Measurements from ENCODE around the gene GALNT12. TPM values are rescaled to one million over a fixed set of nuclear protein-coding genes. Genes with fewer than 3 reads are reported as not detected.

The GALNT12 gene
- polyA plus RNA-seq, 12 donors = 1.8 to 13.4 (median 4.0) TPM; not detected in 1

GRCh38 chr9:98798254-98798653 lies 9.2 kb upstream of the GALNT12 start:
- no peak for DNase-seq

- no peak for DNase-seq
Measured at GRCh38 chr9:98801561-98801960, 5.9 kb upstream of the GALNT12 start.

- no peak for DNase-seq
Measured at GRCh38 chr9:98801969-98802371, 5.5 kb upstream of the GALNT12 start.

- DNase-seq = no peak
Measured at GRCh38 chr9:98804083-98804482, 3.4 kb upstream of the GALNT12 start.

GRCh38 chr9:98805506-98806272 lies 1.8 kb upstream of the GALNT12 start:
- DNase-seq = no peak

GRCh38 chr9:98806394-98807035 lies 955 bp upstream of the GALNT12 start:
- DNase-seq = no peak

- DNase-seq = no peak
Measured at GRCh38 chr9:98807814-98808195, 335 bp downstream of the GALNT12 start.

- no peak for DNase-seq
Measured at GRCh38 chr9:98808411-98808815, 943 bp downstream of the GALNT12 start.

GRCh38 chr9:98808875-98809274 lies 1.4 kb downstream of the GALNT12 start:
- DNase-seq = no peak

- no peak for DNase-seq
Measured at GRCh38 chr9:98809311-98810101, 2.0 kb downstream of the GALNT12 start.

GRCh38 chr9:98810102-98810842 lies 2.8 kb downstream of the GALNT12 start:
- DNase-seq = no peak

GRCh38 chr9:98811051-98811650 lies 3.7 kb downstream of the GALNT12 start:
- no peak for DNase-seq

- DNase-seq = no peak
Measured at GRCh38 chr9:98815391-98815951, 8.0 kb downstream of the GALNT12 start.

- no peak for DNase-seq
Measured at GRCh38 chr9:98818764-98819163, 11.3 kb downstream of the GALNT12 start.

GRCh38 chr9:98819231-98819630 lies 11.8 kb downstream of the GALNT12 start:
- no peak for DNase-seq

- no peak for DNase-seq
Measured at GRCh38 chr9:98821831-98822230, 14.4 kb downstream of the GALNT12 start.

GRCh38 chr9:98822661-98823060 lies 15.2 kb downstream of the GALNT12 start:
- no peak for DNase-seq

GRCh38 chr9:98823666-98824334 lies 16.3 kb downstream of the GALNT12 start:
- no peak for DNase-seq

GRCh38 chr9:98825414-98825813 lies 17.9 kb downstream of the GALNT12 start:
- DNase-seq = no peak

GRCh38 chr9:98826716-98827115 lies 19.2 kb downstream of the GALNT12 start:
- DNase-seq = no peak

GRCh38 chr9:98829766-98830165 lies 22.3 kb downstream of the GALNT12 start:
- DNase-seq = no peak
